Keratinocyte (primary cell): Measurements from ENCODE around the gene NECAP2. TPM values are rescaled to one million over a fixed set of nuclear protein-coding genes. Genes with fewer than 3 reads are reported as not detected.

ENCODE experiments used
- DNase-seq: peaks from one replicate; pipeline ENCODE4 v3.0.0-alpha.2; 2011; ENCODE audit warnings: low read depth, missing footprints, low spot score
- FAIRE-seq: peaks from 2 replicates; lab custom pipeline; 2011; peaks lifted over from hg19 to GRCh38; lab: Jason Lieb, UNC
- H2AFZ ChIP-seq: 2 replicates; pipeline ENCODE4 v1.6.0; 2012; ENCODE audit warnings: low read length, control low read depth, inconsistent platforms; ENCODE audit not compliant: control insufficient read depth
- H3K27ac ChIP-seq: 2 replicates; pipeline ENCODE4 v1.5.1; 2011; ENCODE audit warnings: low read length; ENCODE audit not compliant: control insufficient read depth, insufficient read depth
- H3K27me3 ChIP-seq: 3 replicates; pipeline ENCODE4 v1.6.0; 2011; ENCODE audit warnings: low read length; ENCODE audit not compliant: control insufficient read depth, insufficient read depth; ENCODE audit errors: extremely low read depth
- H3K36me3 ChIP-seq, 2 experiments: 2 replicates in 1 of 2; 3 replicates in 1 of 2; pipeline ENCODE4 v1.5.1; 2011; ENCODE audit warnings: low read length in 2 of 2, mild to moderate bottlenecking in 1 of 2; ENCODE audit not compliant: control insufficient read depth in 2 of 2, insufficient read depth in 2 of 2; ENCODE audit errors: extremely low read depth in 1 of 2
- H3K4me1 ChIP-seq: 3 replicates; pipeline ENCODE4 v1.5.1; 2011; ENCODE audit warnings: low read length; ENCODE audit not compliant: control insufficient read depth, insufficient read depth; ENCODE audit errors: extremely low read depth
- H3K4me2 ChIP-seq: 3 replicates; pipeline ENCODE4 v1.6.0; 2011; ENCODE audit warnings: low read depth, low read length; ENCODE audit not compliant: control insufficient read depth, insufficient read depth; ENCODE audit errors: extremely low read depth
- H3K4me3 ChIP-seq, 3 experiments: fragments of 200-600 bp in 1 of 3; sonication (generic) in 1 of 3; 2 replicates in 2 of 3; 3 replicates in 1 of 3; pipeline ENCODE4 v1.5.1; 2011 to 2016; ENCODE audit warnings: low read length in 3 of 3, mild to moderate bottlenecking in 3 of 3, control low read depth in 2 of 3, inconsistent platforms in 1 of 3, low read depth in 1 of 3, mixed read lengths in 1 of 3, mixed run types in 1 of 3, moderate library complexity in 1 of 3; ENCODE audit not compliant: control insufficient read depth in 2 of 3, insufficient read depth in 2 of 3; ENCODE audit errors: extremely low read depth in 1 of 3
- H3K79me2 ChIP-seq: 2 replicates; pipeline ENCODE4 v1.6.0; 2012; ENCODE audit warnings: low read length; ENCODE audit not compliant: control insufficient read depth, insufficient read depth
- H3K9ac ChIP-seq: 3 replicates; pipeline ENCODE4 v1.6.0; 2011; ENCODE audit warnings: low read length; ENCODE audit not compliant: control insufficient read depth, insufficient read depth; ENCODE audit errors: extremely low read depth
- H3K9me1 ChIP-seq: 3 replicates; pipeline ENCODE4 v1.6.0; 2011; ENCODE audit warnings: low read length; ENCODE audit not compliant: control insufficient read depth, insufficient read depth; ENCODE audit errors: extremely low read depth
- H3K9me3 ChIP-seq: 2 replicates; pipeline ENCODE4 v1.5.1; 2012; ENCODE audit warnings: low read depth, low read length; ENCODE audit not compliant: control insufficient read depth
- H4K20me1 ChIP-seq: 3 replicates; pipeline ENCODE4 v1.6.0; 2011; ENCODE audit warnings: low read length; ENCODE audit not compliant: control insufficient read depth, insufficient read depth; ENCODE audit errors: extremely low read depth
- EZH2 ChIP-seq: IDR thresholded peaks from one replicate; pipeline ENCODE4 v1.6.1; 2012; ENCODE audit warnings: inconsistent platforms, mild to moderate bottlenecking, low read length, moderate library complexity
- dilution Hi-C: fragments of 300-500 bp; cut with MboI; formaldehyde crosslinking; loops from one replicate; pipeline ENCODE4 v1.7.0; 2020; ENCODE audit warnings: low sequenced_read_pairs; ENCODE audit not compliant: extremely low pct_ligation_motif_present
- polyA plus RNA-seq, 5 experiments: library from polyadenylated mRNA; depleted of rRNA in 3 of 5; stranded (reverse) in 3 of 5; stranded (forward) in 1 of 5; unstranded in 1 of 5; fragments of >200 nt; gene quantifications; 1 replicate in 1 of 5; 2 replicates in 3 of 5; 3 replicates in 1 of 5; pipeline versions ENCODE4 v1.2.1 to v1.2.3, GENCODE V29; 2011 to 2012; ENCODE audit warnings: missing spikeins in 2 of 5, low read depth in 1 of 5, low replicate concordance in 1 of 5
- TF ChIP-seq, protein P1 (sequence below), 3 experiments: IDR thresholded peaks in 1 of 3; conservative IDR thresholded peaks in 1 of 3; optimal IDR thresholded peaks in 1 of 3; 2 replicates in 2 of 3; 3 replicates in 1 of 3; pipeline versions ENCODE3 to v1.5.1; 2011; ENCODE audit warnings: low read length in 3 of 3, mild to moderate bottlenecking in 3 of 3, moderate library complexity in 2 of 3, control low read depth in 1 of 3, inconsistent platforms in 1 of 3; ENCODE audit not compliant: insufficient read depth in 2 of 3; ENCODE audit errors: extremely low read depth in 1 of 3

Gene NECAP2
- polyA plus RNA-seq, 1 donor (not counting 4 experiments of a cell fraction or from before 2014, with no cell fraction given), result 75.7 TPM

DNA sequence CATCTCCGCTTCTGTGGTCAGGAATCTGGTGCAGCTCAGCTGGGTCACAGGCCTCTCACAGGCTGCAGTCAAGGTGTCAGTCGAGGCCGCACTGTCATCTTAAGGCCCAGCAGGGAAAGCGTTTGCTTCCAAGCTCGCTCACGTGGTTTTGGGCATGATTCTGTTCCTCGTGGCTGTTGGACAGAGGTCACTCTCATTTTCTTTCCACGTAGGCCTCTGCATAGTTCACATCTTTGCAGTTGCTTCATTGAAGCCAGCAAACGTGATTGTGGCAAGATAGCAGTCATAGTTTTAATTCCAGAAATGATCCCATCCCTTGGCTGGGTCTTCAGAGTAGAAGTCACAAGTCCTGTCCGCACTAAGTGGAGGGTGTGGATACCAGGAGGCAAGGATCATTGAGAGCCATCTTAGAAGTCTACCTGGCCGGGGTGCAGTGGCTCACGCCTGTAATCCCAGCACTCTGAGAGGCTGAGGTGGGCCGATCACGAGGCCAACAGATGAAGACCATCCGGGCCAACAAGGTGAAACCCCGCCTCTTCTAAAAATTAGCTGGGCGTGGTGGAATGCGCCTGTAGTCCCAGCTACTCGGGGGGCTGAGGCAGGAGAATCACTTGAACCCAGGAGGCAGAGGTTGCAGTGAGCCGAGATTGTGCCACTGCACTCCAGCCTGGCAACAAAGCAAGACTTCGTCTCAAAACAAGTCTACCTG, 24.5 kb downstream of the NECAP2 start:
- DNase-seq (no peak), FAIRE-seq (no peak)
- Histone ChIP-seq H4K20me1 (no peaks in the 10 kb centered on the region), H3K9me3 (no peaks in the 10 kb centered on the region), H3K4me3 (no peak overlapping the region), H3K4me2 (no peak overlapping the region), H3K27me3 (no peaks in the 10 kb centered on the region), H2AFZ (no peak overlapping the region), H3K36me3 (peaks cover 6 to 13% of the 10 kb centered on the region in 2 experiments), H3K9me1 (no peaks in the 10 kb centered on the region), H3K79me2 (no peaks in the 10 kb centered on the region), H3K4me1 (no peaks in the 10 kb centered on the region), H3K27ac (no peak overlapping the region), H3K9ac (no peak overlapping the region)
- dilution Hi-C loops, result no loop called here
- TF ChIP-seq, protein P1, sequence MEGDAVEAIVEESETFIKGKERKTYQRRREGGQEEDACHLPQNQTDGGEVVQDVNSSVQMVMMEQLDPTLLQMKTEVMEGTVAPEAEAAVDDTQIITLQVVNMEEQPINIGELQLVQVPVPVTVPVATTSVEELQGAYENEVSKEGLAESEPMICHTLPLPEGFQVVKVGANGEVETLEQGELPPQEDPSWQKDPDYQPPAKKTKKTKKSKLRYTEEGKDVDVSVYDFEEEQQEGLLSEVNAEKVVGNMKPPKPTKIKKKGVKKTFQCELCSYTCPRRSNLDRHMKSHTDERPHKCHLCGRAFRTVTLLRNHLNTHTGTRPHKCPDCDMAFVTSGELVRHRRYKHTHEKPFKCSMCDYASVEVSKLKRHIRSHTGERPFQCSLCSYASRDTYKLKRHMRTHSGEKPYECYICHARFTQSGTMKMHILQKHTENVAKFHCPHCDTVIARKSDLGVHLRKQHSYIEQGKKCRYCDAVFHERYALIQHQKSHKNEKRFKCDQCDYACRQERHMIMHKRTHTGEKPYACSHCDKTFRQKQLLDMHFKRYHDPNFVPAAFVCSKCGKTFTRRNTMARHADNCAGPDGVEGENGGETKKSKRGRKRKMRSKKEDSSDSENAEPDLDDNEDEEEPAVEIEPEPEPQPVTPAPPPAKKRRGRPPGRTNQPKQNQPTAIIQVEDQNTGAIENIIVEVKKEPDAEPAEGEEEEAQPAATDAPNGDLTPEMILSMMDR (optimal IDR thresholded peaks at IDR 0.05 in 1 of 3, IDR thresholded peaks at IDR 0.05 in 1 of 3, conservative IDR thresholded peaks at IDR 0.05 in 1 of 3; ENCODE audit: extremely low read depth in 1 of 3, insufficient read depth in 2 of 3, low read length in 3 of 3), result no peak
- TF ChIP-seq EZH2, result no peak

DNA sequence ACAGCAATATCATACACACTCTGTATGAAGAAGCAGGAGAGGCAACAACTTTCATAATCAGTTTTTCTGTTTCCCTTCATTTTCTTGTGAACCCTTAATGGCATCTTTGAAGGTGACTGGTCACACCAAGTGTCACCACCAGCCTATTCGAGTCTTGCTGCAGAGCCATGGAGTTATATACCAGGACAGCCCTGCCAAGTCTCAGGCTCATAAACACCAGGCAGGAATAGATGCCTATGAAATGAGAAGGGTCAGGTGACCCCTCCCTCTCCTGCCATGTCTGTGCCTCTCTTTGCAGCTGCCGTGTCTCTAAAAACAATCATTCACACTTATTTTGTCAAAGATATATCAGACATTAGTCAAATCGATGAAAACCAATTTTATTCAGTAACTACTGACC, 28.0 kb downstream of the NECAP2 start:
- Histone ChIP-seq H2AFZ (no peak overlapping the region), H3K9ac (no peak overlapping the region), H3K27ac (no peak overlapping the region), H3K4me3 (no peak overlapping the region), H3K4me2 (no peak overlapping the region), H3K9me1 (no peaks in the 10 kb centered on the region), H3K9me3 (no peaks in the 10 kb centered on the region), H4K20me1 (no peaks in the 10 kb centered on the region), H3K27me3 (no peaks in the 10 kb centered on the region), H3K36me3 (peaks cover 0 to 5% of the 10 kb centered on the region in 2 experiments), H3K4me1 (no peaks in the 10 kb centered on the region), H3K79me2 (no peaks in the 10 kb centered on the region)
- dilution Hi-C loops, result no loop called here
- TF ChIP-seq EZH2, result no peak
- TF ChIP-seq, protein P1 (optimal IDR thresholded peaks at IDR 0.05 in 1 of 3, IDR thresholded peaks at IDR 0.05 in 1 of 3, conservative IDR thresholded peaks at IDR 0.05 in 1 of 3; ENCODE audit: extremely low read depth in 1 of 3, insufficient read depth in 2 of 3, low read length in 3 of 3), result no peak
- DNase-seq, result no peak
- no peak for FAIRE-seq
